GM18498 (cell line): Measurements from ENCODE around the gene TSPAN14.
"Not testable (repeated sequence)": the region's sequence is repeated elsewhere in the genome, so short reads cannot be mapped to it uniquely, and the experiment has no call there.

Source experiments
- ATAC-seq: cut with Tn5 transposase; IDR thresholded peaks from one replicate; pipeline ENCODE4 v1.9.1; 2021; ENCODE audit warnings: mild to moderate bottlenecking, moderate library complexity; ENCODE audit not compliant: unreplicated experiment

Gene TSPAN14, protein sequence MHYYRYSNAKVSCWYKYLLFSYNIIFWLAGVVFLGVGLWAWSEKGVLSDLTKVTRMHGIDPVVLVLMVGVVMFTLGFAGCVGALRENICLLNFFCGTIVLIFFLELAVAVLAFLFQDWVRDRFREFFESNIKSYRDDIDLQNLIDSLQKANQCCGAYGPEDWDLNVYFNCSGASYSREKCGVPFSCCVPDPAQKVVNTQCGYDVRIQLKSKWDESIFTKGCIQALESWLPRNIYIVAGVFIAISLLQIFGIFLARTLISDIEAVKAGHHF

DNA sequence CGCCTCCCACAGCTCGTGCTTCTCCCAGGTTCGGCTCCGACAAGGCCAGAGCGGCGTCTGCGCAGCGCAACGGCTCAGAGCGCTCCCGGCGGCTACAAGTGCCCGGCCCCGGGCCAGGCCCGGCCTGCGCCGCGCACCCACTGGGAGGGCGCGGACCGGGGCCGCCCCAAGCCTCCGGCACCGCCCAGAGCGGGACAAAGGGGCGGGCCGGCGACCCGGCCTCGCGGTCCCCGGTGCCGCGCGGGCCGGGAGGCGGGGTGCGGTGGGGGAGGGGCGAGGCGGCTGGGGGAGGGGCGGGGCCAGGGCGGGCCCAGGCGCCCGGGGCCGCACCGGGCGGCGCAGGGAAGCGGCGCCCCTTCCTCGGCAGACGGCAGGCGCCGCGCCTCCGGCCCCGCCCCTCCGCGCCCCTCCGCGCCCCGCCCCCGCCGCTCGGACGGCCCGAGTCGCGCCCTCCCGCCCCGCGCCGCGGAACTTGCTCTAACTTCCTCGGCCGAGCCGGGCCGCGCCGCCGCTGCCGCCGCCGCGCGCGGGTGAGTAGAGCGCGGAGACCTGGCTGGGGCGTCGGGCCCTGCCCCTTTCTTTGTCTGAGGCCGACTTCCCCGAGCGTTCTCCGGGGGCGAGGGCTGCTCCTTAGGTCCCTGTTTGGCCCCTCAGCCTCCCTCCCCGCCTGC lies at the start of gene TSPAN14:
TSPAN14 (plus strand) TSS at position 469 of the 671 bp plus-strand sequence. CDS start 34,924 bp downstream, outside the sequence.
- ATAC-seq, result peak; percentile 74

DNA sequence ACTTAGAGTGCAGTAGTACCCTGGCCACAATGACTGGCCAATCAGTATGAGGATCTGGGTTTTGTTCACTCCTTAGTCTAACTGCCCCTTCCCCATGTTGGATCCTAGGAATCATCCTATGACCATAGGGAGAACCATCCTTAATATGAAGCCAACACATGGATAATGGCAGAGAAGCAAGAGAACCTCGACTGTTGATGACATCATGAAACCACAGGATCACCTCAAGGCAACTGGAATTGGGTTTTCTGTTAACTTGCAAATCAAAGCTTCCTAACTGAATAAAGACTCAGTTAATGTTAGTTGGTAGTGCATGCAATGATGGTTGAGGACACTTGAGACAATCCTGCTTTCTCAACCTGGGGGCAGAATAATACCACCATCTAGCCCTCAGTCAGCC lies 49.1 kb upstream of the TSPAN14 start:
- ATAC-seq, result no peak

DNA sequence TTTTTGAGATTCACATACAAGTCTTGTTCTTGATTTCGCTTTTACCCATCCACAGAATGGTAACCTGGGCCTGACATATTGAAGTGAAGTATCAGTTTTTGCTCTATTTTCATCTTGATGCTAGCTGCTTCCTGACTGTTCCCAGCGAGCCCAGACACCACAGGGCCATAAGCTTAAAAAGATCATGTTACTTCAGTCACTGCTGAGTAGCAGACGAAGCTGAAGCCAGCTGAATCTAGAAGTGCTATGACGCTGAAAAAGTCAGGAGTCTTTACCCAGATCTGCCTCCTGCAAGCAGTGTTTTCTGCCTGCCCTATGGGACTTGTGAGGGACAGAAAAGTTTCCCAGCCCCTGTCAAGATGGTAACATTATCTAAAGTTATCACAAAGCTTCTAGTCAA lies 48.5 kb upstream of the TSPAN14 start:
- no peak for ATAC-seq

DNA sequence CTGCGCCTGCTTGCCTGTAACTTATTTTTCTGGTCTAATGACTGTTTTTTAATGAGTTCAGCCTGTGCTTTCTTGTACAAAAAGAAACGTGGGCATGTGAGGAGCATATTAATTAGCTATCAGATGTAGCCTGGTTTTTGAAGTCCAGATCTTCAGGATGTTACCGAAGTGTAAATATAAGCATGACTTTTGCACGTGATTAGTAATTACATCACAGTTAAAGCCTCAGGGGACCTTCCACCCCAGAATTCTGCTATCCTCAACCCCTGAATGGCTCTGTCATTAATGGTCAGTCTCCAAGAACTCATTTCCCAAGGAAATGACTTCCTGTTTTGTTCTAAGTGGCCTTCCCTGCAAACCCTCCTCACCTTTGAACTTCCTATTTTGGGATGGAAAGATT lies 47.9 kb upstream of the TSPAN14 start:
- no peak for ATAC-seq

DNA sequence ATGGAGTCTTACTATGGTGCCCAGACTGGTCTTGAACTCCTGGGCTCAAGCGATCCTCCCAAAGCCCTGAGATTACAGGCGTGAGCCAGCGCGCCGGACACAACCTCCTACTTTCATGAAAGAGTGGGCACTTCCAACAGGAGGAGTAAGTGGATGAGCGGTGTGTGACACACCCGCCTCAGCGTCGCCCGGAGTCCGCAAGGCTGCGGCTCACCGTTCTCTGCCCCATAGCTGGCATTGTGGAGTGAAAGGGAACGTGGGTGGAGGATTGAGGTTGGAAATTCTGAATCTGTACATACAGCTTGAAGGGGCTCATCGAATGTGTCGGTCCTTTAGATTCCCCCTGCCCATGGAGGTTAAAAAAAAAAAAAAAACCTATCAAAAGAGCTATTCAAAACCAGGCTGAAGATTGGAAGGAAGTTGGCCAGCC lies 46.3 kb upstream of the TSPAN14 start:
- ATAC-seq, result peak; percentile 25

DNA sequence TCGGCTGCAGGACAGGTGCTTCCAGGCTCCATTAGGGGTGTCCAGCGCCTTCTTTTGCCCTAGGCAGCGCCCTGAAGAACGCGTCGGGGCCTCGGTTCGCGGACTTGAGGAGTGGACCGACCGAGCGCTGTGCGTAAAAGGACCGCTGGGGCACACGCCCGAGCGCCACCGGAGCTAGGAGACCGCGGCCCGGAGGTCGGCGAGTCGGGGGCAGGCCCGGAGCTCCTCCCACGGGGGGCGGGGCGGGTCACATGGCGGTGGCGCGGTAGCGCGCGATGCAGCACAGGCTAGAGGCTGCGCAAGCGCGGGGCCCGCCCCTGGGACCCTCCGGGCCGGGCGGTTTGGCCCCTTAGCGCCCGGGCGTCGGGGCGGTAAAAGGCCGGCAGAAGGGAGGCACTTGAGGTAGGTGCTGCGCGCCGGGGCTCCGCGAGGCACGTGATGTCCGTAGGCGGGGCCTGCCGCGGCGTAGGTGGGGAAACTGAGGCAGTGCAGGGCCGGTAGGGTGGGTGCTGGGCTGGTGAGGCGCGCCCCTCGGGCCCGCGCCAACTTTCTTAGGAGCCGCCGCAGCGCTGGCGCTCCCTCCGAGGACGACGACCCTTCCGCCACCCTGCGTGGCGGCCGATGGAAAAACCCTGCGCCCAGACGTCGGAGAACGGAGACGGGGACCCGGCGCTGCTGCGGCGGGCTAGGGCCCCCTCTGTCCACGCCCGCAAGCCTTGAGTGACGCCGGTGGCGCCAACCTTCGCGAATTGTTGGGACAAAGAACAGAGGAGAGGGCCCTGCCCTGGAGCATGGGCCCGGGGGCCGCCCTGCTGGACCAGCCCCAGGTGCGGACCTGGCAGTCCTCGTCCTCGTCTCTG lies 45.6 kb upstream of the TSPAN14 start, which contains the start of gene PRXL2A:
PRXL2A (plus strand) TSS at position 310 of the 860 bp plus-strand sequence. CDS start 11,917 bp downstream, outside the sequence.
- peak; percentile 97 for ATAC-seq

DNA sequence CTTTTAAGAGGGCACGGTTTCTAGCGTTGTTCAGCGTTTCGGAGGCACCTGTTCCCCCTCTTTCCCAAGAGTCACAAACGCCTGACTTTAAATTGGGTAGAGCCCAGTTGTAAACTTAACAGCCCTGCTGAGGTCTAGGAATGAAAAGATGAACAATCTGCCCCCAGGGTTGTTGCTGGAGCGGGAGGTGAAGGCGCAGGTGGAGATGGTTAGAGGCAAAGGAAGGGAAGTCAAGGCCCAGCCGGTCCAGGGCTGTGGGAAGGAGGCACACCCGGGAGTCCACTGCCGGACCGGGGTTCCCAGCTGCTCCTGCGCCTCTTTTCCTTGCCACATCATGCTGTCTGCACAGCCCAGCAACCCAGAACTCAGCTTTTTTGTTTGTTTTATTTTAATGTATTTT lies 45.0 kb upstream of the TSPAN14 start:
- ATAC-seq, result no peak

DNA sequence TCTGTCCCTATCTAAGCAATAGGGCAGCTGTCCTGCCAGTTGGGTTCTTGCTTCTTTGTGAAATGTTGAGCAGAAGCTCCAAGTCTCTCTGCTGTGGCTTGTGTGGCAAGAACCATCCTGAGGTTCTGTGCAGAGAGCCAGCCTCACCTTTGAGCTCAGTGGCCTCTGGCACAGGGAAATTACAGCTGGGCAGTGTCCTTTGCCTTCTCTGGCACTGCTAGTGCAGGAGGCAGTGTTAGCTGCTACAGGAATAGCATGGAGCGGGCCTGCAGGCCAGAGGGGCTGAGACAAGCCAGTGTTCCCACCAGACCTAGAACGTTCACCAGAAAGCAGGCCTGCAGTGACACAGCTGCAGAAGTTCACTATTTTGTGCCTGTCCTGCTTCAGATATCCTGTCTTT lies 44.0 kb upstream of the TSPAN14 start:
- ATAC-seq, result no peak

DNA sequence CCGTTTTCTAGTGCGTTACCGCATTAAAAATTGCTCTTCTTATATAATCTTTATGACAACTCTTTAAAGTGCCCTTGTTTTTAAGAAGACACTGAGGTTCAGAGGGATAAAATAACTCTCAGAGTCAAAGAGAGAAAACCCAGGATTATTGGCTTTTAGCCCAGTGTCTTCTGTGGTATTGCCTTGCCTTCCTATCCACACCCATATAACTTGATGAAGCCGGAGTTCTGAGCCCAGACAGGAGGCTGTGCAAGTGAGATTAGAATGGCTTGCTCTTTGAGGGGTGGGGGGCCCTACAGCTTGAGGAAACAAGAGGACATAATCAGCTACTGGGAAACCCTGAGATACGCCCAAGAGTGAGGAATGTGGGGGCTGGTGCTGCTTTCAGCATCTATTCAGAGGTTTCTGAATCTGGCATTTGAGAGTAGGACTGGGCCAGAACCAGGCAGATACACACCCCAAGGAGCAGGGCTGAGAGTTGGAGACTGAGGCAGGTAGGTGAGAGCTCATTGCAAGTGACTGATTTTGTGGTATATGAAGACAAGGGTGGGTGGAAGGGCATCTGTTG lies 43.4 kb upstream of the TSPAN14 start:
- ATAC-seq, result no peak

DNA sequence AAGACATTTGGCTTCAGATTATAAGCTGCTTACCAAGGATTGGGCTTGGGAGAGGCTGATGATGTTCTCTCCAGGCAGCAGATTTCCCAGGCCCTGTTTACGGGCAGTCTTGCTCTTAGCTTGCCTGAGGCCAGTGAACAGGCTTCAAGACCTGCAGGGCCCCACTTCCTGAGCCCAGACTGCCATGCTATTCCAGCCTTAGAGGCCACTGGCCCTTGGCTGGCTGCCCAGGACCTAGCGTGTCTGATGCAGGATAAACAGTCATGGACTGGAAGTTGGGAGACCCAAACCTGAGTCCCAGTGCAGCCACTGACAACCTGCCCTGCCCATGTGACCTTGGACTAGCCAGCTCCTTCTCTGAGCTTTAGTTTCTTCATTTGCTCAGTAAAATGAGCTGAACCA lies 42.8 kb upstream of the TSPAN14 start:
- ATAC-seq, result no peak

DNA sequence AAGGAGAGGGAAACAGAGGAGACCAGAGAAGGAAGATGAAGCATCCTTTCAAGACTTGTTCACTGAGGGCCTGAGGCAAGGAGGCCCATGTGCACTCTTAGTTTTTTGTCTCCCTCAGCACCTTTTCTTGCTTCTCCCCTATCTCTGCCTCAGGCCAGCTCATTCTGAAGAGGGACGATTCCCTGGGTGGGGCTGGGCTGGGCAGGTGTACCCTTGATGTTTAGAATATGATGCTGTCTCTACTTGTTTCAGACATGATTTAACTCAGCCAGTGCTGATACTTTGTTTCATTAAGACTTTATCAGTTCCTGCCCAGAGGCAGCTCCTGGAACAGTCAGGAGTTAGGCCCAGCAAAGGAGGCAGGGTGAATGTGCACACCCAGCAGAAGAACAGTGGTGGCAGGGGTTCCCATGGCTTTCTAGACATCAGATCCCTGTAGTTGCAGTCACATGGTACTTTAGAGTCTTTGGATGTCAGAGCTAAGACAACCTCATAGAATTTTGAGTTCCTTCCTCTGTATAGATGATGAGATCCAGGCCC lies 42.4 kb upstream of the TSPAN14 start:
- ATAC-seq, result no peak

DNA sequence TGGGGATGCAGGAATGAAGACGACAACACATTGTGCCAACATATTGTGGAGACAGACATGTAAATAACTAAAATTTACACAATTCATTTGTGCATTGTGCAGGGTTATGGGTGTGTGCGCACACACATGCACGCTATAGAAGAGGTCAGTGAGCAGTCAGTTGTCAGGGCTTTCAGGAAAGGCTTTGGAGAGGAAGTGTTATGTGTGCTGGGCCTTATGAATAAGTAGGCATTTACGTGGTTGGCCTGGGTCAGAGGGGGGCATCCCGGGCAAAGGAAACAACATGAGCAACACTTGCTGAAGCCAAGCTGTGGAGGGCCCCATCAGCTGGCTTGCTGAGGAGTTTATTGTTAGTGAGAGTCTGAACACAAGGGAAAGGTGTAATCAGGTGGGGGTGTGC lies 41.6 kb upstream of the TSPAN14 start:
- no peak for ATAC-seq

DNA sequence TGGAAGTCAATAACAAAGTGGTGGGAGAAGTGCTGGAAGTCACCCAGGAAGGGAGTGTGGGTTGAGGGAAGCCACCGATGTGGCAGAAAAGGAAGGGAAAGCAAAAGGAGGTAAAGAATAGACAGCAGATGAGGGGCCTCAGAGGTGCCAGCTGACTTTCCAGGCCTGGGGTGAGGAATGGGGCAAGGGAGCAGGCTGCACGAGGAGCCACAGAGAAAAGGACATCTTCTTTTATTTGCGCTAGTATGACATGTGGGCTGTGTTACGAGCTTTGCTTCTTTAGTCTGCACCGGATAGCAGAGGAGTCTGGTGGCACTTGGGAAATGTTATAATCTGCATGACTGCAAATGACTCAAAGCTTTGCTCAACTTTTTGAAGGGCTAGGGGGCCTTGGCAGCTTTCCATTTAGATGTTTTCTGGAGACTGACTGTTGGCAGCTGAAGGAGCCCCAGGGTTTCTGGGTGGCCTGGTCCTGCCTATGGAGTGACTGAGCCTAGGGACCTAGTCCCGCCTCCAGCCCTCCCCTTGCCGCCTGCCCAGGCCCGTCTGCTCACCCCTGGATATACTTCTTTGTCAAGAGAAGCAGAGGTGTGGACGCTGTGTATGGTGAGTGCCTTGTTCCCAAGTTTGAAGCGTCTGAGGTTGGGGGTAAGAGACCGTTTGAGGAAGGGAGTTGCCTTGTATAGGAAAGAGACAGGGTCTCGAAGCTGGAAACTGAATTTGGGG lies 40.7 kb upstream of the TSPAN14 start:
- no peak for ATAC-seq

DNA sequence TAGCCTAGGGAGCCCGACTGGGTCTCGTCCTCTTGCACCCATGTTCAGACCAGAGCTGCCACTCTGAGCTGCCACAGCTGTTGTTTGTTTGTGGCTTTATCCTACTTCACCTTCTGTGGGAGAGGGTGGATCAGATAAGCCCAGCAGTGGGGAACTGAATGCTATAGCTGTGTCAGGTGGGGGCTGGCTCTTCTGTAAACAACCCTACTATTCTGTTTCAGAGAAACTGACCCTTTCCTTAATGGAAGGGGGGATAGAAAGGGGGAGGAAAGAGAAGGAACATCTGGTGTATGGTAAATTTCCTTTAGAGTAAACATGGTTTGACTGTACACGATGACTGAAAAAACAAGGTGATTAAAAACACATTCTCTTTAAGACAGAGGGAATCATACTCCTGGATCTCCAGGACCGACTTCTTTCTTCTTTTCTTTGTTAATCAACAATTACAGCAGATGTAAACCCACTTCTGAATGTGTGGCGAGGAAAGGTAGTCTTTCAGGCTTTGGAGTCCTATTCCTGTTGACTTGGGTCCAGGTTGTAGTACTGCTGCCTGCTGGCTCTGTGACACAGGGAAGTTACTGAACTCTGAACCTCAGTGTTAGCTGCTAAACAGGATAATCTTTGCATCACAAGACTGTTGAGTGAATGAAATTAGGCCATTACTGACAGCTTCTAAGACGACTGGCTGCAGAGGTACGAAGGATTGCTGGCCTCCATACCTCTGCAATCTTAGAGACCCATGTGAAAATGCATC lies 39.8 kb upstream of the TSPAN14 start:
- no peak for ATAC-seq

DNA sequence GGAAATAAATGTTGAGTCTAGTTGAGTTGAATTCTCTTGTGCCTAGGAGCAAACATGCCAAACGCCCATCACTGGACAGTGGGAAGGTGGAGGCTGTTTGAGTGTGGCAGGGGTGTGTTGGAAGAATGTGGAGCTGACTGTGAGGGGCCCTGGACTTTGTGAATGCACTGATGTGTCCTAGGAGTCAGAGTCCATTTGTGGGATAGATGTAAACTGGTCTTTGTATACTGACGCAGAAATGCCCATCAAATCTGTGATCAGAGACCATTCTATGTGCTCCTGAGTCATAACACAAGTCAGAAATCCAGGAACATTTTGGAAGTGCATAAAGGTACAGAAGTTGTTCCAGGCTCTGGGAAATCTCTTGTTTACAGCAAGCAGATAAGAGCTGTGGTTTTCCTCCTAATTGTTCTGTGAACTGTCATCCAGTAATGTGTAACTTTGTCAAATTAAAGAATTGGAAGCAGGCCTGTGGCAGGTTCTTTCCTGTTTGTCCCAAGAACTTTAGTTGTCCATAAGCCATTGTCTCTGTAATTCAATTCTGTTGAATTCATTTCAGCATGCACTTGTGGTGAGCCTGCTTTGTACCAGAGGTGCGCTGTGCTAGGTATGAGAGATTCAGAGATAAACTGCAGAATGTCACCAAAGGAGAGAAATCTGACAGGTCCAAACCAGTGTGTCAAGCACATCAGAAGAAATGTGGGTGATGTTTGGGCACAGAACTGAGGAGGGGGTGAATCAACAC lies 38.2 kb upstream of the TSPAN14 start:
- ATAC-seq, result no peak

DNA sequence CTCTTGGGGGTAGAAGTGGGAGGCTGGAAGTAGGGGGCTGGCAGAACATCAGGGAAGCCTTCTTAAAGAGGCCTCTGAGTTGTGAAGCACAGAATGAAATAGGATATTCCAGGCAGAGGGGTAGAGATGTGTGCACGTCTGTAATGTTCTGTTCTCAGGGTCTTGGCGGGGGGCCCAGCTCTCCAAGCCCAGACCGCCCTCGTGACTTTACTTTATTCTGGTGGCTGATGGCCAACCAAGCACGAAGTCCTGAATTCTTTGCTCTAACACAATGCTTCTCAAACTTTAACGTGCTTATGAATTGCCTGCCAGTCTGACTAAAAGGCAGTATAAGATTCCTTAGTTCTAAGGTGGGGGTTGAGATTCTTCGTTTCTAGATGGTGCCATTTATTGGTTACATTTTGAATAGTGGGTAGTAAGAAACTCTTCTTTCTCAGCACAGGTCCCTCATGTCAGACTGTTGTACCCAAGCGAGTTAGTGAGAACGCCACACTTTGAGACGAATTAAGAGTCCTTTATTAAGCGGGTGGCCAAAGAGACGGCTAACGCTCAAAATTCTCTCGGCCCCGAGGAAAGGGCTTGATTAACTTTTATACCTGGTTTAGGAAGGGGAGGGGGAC lies 37.5 kb upstream of the TSPAN14 start:
- ATAC-seq, result no peak

DNA sequence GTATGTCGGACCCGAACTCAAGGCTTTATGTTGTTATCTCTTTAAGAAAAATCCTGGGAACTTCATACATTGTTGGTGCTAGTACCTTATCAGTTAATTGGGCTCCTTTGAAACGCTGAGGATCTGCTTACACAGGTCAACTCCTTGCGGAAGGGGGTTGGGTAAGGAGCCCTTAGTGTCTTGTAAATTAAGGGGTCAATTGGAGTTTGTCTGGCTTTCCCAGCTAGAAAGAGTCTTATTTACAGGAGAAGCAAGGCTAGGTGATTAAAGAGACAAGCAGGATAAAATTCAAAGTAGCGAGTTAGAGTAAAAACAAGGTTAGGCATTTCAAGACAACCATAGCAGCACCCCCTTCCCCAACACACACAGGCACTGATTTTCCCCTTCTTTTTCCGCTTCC lies 36.9 kb upstream of the TSPAN14 start:
- not testable (repeated sequence) for ATAC-seq

DNA sequence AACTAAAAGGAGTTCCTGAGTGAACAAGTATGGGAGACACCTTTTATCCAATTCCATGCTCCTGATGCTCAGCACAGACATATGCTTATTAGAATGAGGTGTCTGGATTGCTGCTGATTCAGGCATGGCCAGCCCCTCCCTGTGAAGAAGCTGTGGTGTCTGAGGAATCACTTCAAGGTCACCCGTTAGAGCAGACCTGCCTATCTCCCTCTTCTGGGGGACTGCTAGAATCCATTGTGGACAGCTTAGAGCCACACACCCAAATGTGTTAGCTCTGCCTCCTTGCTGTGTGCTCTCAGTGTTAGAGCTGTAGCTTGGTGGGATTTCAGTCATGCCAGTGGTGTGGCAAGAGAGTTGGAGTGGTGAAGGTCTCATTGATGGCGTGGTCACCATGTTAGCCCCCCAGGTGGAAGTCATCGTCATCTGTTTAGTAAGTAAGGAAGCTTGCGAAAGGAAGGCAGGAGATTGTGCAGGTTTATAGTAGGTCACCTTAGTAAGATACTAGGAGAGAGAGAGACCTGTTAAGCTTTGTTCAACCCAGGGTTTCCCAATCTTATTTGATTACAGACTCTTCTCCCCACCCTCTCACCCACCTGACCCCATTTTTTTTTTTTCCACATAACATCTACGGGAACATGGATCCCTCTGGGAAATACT lies 32.9 kb upstream of the TSPAN14 start:
- peak; percentile 36 for ATAC-seq
